HG02588 (cell line): Measurements from ENCODE around the gene CFAP69.

Experiments
- ATAC-seq: cut with Tn5 transposase; IDR thresholded peaks from one replicate; pipeline ENCODE4 v1.9.1; 2021; ENCODE audit warnings: mild to moderate bottlenecking, moderate library complexity; ENCODE audit not compliant: unreplicated experiment

The CFAP69 gene, protein sequence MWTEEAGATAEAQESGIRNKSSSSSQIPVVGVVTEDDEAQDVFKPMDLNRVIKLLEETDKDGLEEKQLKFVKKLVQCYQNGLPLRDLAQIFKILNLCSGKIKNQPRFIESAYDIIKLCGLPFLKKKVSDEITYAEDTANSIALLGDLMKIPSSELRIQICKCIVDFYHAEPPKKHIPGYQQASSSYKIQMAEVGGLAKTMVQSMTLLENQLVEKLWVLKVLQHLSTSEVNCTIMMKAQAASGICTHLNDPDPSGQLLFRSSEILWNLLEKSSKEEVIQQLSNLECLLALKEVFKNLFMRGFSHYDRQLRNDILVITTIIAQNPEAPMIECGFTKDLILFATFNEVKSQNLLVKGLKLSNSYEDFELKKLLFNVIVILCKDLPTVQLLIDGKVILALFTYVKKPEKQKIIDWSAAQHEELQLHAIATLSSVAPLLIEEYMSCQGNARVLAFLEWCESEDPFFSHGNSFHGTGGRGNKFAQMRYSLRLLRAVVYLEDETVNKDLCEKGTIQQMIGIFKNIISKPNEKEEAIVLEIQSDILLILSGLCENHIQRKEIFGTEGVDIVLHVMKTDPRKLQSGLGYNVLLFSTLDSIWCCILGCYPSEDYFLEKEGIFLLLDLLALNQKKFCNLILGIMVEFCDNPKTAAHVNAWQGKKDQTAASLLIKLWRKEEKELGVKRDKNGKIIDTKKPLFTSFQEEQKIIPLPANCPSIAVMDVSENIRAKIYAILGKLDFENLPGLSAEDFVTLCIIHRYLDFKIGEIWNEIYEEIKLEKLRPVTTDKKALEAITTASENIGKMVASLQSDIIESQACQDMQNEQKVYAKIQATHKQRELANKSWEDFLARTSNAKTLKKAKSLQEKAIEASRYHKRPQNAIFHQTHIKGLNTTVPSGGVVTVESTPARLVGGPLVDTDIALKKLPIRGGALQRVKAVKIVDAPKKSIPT

GRCh38 chr7:90244909-90245851 is at the start of gene CFAP69:
CFAP69 (plus strand) TSS chr7:90245174; CDS start chr7:90245425, 251 bp downstream.
- ATAC-seq: peak; percentile 77

DNA sequence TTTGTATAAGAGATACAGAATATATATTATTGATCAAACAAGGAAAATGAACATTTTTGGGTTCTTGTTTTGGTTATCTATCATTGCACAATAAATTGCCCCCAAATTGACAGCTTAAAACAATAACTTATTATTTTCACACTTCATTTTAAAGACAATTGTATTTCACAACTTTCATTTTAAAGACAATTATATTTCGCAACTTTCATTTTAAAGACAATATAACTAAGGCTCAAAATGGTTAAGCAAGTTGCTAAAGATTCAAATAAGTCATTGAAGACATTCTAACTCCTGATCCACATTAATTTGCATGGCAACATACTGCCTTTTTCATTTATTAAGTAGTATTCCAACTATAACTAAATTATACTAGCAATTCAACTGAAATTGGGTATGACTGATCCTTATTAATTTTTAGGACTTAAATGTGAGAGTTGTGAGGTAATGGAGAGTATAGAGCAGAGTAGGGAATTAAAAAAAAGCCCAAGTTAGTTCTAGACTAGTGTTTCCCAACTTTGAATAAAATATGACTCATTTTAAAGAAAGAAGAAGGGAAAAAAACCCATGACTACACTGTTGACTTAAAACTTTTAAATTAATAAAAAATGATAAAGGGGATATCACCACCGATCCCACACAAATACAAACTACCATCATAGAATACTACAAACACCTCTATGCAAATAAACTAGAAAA is 43.3 kb upstream of the CFAP69 start:
- no peak for ATAC-seq

DNA sequence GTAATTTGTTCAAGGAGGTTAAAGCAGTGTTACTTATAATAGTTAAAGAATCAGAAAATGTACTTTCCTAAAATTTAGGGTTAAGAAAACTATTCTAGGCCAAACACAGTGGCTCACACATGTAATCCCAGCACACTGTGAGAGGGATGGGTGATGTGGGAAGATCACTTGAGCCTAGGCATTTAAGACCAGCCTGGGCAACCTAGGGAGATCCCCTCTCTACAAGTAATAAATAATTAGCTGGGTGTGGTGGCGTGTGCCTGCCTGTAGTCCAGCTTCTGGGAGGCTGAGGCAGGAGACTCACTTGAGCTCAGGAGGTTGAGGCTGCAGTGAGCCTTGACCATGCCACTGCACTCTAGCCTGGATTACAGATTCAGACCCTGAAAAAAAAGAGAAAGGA is 37.0 kb upstream of the CFAP69 start:
- ATAC-seq: no peak

DNA sequence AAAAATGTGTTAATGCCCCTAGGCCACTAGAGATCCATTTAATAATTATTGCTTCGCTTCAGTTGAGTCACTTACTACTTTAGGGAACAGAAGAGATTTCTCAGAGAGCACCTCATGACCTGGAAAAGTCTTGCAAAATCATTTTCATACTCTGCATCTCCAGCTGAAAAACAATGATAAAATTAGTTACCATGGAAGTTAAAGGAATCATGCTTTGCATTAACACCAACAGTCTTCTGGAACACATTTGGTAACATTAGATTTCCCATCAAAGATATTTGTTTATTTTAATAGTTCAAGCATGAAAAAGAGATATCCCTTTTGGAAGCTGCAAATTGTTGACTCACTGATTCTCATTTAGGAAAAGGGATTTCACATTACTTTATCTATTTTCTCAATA is 35.2 kb upstream of the CFAP69 start:
- no peak for ATAC-seq

GRCh38 chr7:90210475-90210874 is 34.5 kb upstream of the CFAP69 start:
- ATAC-seq: no peak

- ATAC-seq: peak; percentile 8
These were observed 34.0 kb upstream of the CFAP69 start for GRCh38 chr7:90210981-90211380.

- ATAC-seq: peak; percentile 88
These were observed 33.4 kb upstream of the CFAP69 start, which contains the start of gene STEAP2 for GRCh38 chr7:90211391-90212148. STEAP2 (plus strand) TSS chr7:90211740; CDS start chr7:90225083, 13,343 bp downstream.

DNA sequence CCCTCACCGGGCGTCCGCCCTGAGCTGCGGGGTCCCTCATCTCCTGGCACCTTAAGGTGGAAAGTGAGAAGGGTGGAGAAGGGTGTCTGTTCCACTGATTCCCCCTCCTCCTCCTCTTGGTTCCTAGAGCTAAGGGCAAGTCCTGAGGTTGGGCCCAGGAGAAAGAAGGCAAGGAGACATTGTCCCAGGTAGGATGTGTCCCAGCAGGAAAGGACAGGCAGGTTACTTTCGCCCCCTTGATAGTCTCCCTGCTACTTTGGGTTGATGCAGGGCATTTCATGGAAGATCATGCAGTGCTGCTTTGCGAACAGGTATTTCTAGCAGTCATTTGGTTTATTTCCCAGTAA is 32.9 kb upstream of the CFAP69 start:
- no peak for ATAC-seq

DNA sequence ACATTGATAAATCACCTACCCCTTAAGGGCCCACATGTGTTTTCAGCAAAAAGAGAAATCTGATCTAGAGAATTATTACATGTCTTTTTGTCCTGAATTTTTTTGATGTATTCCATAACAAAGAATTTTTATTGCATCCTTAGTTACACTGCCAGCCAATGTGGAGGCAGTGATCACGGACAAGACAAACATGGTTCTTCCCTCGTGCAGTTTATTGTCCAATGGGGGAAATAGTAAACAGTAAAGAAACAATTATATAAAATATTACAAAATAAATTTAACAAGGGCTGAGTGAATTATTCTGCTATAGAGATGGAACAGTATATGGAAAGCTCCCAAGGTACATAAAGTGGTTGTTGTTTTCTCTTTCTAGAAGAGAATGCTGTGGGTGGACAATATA is 31.5 kb upstream of the CFAP69 start:
- no peak for ATAC-seq

DNA sequence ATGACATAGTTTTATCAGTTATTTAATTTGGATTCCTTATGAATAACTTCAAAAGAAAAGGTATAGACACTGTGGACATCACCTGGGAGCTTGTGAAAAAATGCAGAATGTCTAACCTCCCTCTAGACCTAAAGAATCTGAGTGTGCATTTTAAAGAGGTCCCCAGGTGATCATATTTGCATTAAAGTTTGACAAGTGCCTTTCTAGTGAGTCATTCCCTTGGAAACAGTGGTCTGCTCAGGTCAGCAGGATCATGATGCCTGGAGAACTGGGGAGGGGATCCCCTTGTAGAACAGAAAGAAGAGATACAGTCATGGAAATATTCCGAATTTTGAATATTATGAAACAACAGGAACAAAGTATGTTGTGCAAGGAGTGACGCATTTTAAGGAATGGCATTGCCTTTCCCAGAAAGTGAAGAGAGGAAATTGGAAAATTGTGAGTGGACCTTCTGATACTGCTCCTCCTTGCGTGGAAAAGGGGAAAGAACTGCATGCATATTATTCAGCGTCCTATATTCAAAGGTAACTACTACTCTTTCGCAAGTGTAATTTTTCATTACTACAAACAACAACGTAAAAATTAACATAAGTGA is 28.8 kb upstream of the CFAP69 start:
- ATAC-seq: no peak

DNA sequence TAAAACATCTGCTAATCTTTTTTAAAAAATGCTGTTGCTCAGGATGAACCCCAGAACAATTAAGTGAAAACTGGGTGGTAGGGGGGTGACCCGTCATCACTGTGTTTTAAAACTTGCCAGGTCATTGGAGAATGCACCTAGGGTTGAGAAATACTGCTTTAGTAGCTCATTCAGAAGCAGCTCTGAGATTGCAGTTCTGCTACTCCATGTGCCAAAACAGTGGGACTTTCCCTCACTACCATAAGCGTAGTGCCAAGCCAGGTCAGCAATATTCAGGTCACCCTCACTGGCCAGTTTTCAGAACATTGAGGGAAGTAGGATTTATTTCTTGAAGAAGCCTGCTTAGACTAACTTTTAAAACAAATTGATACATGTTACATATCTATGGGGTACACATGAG is 28.2 kb upstream of the CFAP69 start:
- ATAC-seq: no peak

DNA sequence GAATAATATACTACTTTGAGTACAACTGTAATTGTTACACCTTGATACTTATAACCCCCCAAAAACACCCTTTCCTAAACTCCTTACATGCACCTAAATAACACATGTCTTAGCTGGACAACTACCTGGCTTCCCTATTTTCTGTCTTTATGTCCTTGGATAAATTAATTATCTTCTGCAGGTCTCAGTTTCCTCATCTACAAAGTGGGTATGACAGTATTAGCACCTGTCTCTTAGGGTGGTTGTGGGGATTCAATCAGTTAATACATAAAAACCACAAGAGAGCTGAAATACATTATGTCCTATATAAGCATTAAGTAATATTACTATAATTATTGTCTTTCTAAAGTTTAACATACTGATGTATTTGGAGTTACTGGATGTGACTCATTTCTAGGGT is 22.6 kb upstream of the CFAP69 start:
- ATAC-seq: no peak

DNA sequence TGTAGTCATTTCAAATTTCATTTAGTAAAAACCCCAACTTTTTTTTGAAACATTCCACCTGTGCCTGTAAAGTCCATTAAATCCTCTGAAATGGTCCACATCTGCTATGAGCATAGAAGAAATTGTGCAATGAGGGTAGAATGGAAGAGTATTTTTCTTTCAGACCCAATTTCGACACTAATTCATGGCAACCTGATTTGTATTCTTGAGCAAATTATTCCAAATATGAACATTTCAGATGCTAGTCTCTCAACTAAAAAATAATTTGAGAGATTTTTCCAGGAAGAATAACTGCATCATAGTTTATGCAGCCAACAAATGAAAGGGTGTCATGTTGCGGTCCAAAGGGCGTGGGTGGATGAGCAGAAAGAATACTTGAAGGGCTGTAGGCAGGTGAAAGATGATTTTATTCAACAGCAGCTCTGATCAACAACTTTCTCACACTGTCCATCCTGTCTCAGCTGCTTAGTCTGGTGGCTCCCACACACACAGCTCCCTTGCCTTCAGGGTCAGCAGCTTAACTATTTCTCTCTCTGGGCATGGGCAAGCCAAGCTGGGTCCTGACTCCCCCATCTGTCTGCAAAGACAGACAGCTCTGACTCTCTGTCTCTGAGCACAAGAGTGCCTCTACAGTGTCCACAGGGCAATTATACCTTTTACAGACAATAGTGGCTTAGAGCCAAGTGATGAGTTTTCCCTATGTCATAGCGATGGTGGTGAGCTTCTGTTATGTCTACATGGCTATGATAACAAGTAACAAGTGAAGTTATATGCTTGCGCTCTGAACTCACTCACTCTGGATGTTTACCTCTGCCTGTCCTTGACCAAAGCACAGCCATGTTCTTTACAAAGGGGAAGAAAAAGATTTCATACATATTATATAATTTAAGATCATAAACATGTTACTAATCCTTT is 21.9 kb upstream of the CFAP69 start:
- ATAC-seq: no peak

DNA sequence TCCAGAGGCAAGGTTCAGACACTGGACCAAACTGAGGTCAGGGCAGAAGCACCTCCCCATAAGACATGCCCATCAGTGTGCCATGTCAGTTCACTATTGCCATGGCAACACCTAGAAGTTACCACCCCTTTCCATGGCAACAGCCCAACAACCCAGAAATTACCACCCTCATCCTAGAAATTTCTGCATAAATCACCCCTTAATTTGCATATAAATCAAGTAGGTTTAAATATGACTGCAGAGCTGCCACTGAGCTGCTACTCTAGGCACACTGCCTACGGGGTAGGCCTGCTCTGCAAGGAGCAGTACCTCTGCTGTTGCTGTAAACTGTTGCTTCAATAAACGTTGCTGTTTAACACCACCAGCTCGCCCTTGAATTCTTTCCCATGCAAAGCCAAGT is 20.8 kb upstream of the CFAP69 start:
- ATAC-seq: no peak

- no peak for ATAC-seq
These were observed 19.8 kb upstream of the CFAP69 start for GRCh38 chr7:90225181-90225580.

- no peak for ATAC-seq
These were observed 19.4 kb upstream of the CFAP69 start for GRCh38 chr7:90225601-90226000.

- no peak for ATAC-seq
These were observed 17.7 kb upstream of the CFAP69 start for GRCh38 chr7:90227259-90227658.

DNA sequence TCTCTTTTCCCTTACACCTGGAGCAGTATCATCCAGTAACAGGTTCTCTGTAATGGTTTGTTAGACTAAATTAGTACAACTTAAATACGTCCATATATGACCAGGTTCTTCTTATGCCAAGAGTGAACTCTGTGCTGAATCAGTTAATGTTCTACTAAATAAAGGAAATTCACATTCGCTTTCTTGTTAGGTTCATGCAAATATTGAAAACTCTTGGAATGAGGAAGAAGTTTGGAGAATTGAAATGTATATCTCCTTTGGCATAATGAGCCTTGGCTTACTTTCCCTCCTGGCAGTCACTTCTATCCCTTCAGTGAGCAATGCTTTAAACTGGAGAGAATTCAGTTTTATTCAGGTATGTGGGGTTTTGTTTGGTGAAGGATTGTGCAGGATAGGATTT is 15.3 kb upstream of the CFAP69 start:
- no peak for ATAC-seq
